ENCODE data around the gene SNAPIN. TPM values are rescaled to one million over a fixed set of nuclear protein-coding genes. Genes with fewer than 3 reads are reported as not detected.
"Not testable (repeated sequence)": the region's sequence is repeated elsewhere in the genome, so short reads cannot be mapped to it uniquely, and the experiment has no call there.

SNAPIN gene
- total RNA-seq, 4 donors from 2014 or later: 58.9 to 77.4 (median 69.4) TPM

DNA sequence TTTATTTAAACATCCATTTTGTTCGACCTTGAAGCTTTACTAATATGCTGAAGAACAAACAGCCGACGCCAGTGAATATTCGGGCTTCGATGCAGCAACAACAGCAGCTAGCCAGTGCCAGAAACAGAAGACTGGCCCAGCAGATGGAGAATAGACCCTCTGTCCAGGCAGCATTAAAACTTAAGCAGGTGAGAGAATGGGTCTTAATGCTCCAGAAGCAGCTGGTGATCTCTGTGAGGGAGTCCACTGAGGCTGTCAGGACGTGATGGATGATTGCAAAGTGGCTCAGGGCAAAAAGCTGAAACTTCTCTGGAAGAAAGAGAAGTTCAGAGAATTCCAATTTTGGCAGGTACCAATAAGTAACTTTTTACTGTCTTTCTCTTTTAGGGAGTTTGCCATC, 20.2 kb upstream of the SNAPIN start:
- H3K27ac ChIP-seq: no peak overlapping the region
- peaks cover 0 to 81% of the 10 kb centered on the region in 2 donors for H3K36me3 ChIP-seq
- no peak for ATAC-seq
- WGBS, 2 donors (ENCODE audit: low coverage in 1 of 2): 71 to 87% methylated on average over 6 of the region's 6 CpGs
- peaks cover 0 to 78% (median 9%) of the 10 kb centered on the region in 3 donors for H3K4me1 ChIP-seq
- TF ChIP-seq POLR2AphosphoS5 (IDR thresholded peaks at IDR 0.05) (no peak), EP300 (IDR thresholded peaks at IDR 0.05) (no peak), POLR2A (IDR thresholded peaks at IDR 0.05) (no peak)
- TF ChIP-seq, protein P1, sequence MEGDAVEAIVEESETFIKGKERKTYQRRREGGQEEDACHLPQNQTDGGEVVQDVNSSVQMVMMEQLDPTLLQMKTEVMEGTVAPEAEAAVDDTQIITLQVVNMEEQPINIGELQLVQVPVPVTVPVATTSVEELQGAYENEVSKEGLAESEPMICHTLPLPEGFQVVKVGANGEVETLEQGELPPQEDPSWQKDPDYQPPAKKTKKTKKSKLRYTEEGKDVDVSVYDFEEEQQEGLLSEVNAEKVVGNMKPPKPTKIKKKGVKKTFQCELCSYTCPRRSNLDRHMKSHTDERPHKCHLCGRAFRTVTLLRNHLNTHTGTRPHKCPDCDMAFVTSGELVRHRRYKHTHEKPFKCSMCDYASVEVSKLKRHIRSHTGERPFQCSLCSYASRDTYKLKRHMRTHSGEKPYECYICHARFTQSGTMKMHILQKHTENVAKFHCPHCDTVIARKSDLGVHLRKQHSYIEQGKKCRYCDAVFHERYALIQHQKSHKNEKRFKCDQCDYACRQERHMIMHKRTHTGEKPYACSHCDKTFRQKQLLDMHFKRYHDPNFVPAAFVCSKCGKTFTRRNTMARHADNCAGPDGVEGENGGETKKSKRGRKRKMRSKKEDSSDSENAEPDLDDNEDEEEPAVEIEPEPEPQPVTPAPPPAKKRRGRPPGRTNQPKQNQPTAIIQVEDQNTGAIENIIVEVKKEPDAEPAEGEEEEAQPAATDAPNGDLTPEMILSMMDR (IDR thresholded peaks at IDR 0.05): no peak
- H3K9me3 ChIP-seq: no peaks in the 10 kb centered on the region
- no peaks in the 10 kb centered on the region for H3K27me3 ChIP-seq
- no peak overlapping the region for H3K4me3 ChIP-seq

DNA sequence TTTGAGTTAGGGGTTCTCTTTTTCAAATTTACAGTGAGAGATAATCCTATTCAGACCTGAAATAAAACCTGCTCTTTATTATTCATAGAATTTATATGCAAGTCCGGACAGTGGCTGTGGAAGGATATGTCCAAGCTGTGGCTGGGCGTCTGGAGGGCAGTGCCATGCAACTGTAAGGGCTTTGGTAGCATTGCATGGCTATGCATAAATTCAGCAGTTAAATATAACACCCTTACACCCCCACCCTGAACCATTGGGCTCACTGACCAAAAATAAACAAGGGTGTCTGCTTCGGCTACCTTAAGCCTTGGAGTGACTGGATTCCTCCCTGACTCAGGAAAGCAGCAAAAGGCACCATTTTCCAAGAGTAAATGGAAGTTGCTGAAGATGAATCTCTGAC, 19.2 kb upstream of the SNAPIN start:
- ATAC-seq: no peak
- TF ChIP-seq POLR2A (IDR thresholded peaks at IDR 0.05): no peak
- TF ChIP-seq POLR2AphosphoS5 (IDR thresholded peaks at IDR 0.05): no peak
- no peak for TF ChIP-seq EP300 (IDR thresholded peaks at IDR 0.05)
- TF ChIP-seq, protein P1 (IDR thresholded peaks at IDR 0.05): no peak
- Histone ChIP-seq H3K27me3 (no peaks in the 10 kb centered on the region), H3K27ac (no peak overlapping the region), H3K4me3 (no peak overlapping the region), H3K4me1 (peaks cover 0 to 84% (median 17%) of the 10 kb centered on the region in 3 donors), H3K36me3 (peaks cover 0 to 91% of the 10 kb centered on the region in 2 donors), H3K9me3 (no peaks in the 10 kb centered on the region)
- WGBS, 2 donors (ENCODE audit: low coverage in 1 of 2): 77 to 83% methylated on average over 2 to 3 of the region's 3 CpGs

DNA sequence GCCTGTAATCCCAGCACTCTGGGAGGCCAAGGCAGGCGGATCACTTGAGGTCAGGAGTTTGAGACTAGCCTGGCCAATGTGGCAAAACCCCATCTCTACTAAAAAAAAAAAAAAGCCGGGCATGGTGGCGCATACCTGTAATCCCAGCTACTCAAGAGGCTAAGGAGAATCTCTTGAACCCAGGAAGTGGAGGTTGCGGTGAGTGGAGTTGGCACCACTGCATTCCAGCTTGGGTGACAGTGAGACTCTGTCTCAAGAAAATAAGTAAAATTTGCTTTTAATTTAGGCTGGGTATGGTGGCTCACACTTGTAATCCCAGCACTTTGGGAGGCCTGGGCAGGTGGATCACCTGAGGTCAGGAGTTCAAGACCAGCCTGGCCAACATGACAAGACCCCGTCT, 18.3 kb upstream of the SNAPIN start:
- peaks cover 0 to 100% of the 10 kb centered on the region in 2 donors for H3K36me3 ChIP-seq
- WGBS, 2 donors (ENCODE audit: low coverage in 1 of 2): 77 to 84% methylated on average over 3 to 4 of the region's 5 CpGs
- not testable (repeated sequence) for H3K9me3 ChIP-seq, H3K4me3 ChIP-seq, H3K27ac ChIP-seq, H3K27me3 ChIP-seq, ATAC-seq
- peaks cover 0 to 86% (median 16%) of the 10 kb centered on the region in 3 donors for H3K4me1 ChIP-seq

DNA sequence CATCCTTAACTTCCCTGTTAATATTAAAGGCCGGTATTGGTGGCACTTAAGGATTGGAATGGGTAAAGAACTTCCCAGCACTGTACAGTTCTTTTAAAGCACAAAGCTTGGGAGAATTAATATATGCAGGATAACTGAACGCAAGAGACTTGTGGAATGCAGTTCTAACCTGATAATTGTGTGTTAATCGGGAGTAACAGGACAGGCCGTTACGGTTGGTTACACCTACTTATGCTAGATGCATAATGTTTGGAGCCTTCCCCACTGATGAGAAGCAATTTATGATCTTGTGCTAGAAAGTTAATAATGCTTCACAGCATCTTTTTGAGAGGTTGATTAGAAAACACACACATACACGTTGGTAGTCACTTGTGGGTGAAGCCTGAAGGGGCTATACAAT, 17.6 kb upstream of the SNAPIN start:
- peaks cover 0 to 100% of the 10 kb centered on the region in 2 donors for H3K36me3 ChIP-seq
- H3K4me1 ChIP-seq: peaks cover 0 to 79% (median 9%) of the 10 kb centered on the region in 3 donors

DNA sequence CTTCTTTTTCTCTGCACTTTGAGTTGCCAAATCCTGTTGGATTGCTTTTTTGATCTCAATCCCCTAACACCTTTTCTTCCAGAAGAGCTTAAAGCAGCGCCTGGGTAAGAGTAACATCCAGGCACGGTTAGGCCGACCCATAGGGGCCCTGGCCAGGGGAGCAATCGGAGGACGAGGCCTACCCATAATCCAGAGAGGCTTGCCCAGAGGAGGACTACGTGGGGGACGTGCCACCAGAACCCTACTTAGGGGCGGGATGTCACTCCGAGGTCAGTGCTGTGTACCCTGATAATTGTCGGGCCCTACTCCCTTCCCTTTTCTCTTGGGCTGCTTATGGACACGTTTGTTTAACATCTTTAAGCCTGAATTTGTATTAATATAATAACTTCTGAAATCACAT, 16.3 kb upstream of the SNAPIN start:
- ATAC-seq: no peak
- H3K4me1 ChIP-seq: peaks cover 0 to 66% (median 8%) of the 10 kb centered on the region in 3 donors
- WGBS, 2 donors (ENCODE audit: low coverage in 1 of 2): 73 to 79% methylated on average over 8 of the region's 11 CpGs

More for the DNA sequence above, 17.6 kb upstream of the SNAPIN start:
- Histone ChIP-seq H3K4me3 (no peak overlapping the region), H3K27ac (peak overlapping the region in 1 of 4 donors; percentile 26), H3K9me3 (no peaks in the 10 kb centered on the region), H3K27me3 (no peaks in the 10 kb centered on the region)
- TF ChIP-seq POLR2AphosphoS5 (IDR thresholded peaks at IDR 0.05) (no peak), POLR2A (IDR thresholded peaks at IDR 0.05) (no peak), EP300 (IDR thresholded peaks at IDR 0.05) (no peak)
- TF ChIP-seq, protein P1 (IDR thresholded peaks at IDR 0.05): no peak
- no peak for ATAC-seq
- 53 to 61% methylated on average over 6 of the region's 6 CpGs for WGBS, 2 donors (ENCODE audit: low coverage in 1 of 2)

More for the DNA sequence above, 16.3 kb upstream of the SNAPIN start:
- Histone ChIP-seq H3K36me3 (peaks cover 0 to 100% of the 10 kb centered on the region in 2 donors), H3K27me3 (no peaks in the 10 kb centered on the region), H3K4me3 (no peak overlapping the region), H3K9me3 (no peaks in the 10 kb centered on the region), H3K27ac (no peak overlapping the region)
- TF ChIP-seq, protein P1 (IDR thresholded peaks at IDR 0.05): no peak
- TF ChIP-seq POLR2AphosphoS5 (IDR thresholded peaks at IDR 0.05) (no peak), POLR2A (IDR thresholded peaks at IDR 0.05) (no peak), EP300 (IDR thresholded peaks at IDR 0.05) (no peak)

Data from gastroesophageal sphincter (tissue), 4 donors.